Muscle of arm (tissue), 12 donors: ENCODE data around the gene MAD1L1. TPM values are rescaled to one million over a fixed set of nuclear protein-coding genes. Genes with fewer than 3 reads are reported as not detected.

Experiments used
- DNase-seq: peaks from one replicate; pipeline ENCODE4 v3.0.0-alpha.2; 2013
- polyA plus RNA-seq, 12 donors: library from polyadenylated mRNA; unstranded; fragments of 120-200 nt; gene quantifications; one replicate each; pipeline ENCODE4 v1.2.1, GENCODE V29; 2013; ENCODE audit not compliant: insufficient read length in 12 of 12

MAD1L1 gene
- polyA plus RNA-seq, 12 donors = 16.2 to 60.1 (median 22.4) TPM; not detected in 1

DNA sequence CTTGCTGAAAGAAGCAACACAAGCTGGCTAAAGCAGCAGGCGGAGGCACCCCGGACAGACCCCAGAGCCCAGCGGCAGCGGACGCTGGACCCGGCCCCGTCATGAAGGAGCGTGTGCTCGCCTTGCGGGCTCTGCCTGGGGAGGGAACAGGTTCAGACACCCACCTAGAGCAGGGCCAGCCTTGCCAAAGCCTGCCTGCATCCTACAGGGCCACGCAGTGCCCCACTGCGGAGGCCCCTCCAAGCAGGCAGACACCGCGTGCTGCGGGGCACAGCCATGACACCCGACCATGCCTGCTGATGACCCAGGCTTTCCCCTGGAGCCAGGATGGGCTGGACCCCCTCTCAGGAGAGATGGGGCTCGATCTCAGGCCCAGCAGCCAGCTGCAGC lies 91.7 kb downstream of the MAD1L1 start:
- no peak for DNase-seq

DNA sequence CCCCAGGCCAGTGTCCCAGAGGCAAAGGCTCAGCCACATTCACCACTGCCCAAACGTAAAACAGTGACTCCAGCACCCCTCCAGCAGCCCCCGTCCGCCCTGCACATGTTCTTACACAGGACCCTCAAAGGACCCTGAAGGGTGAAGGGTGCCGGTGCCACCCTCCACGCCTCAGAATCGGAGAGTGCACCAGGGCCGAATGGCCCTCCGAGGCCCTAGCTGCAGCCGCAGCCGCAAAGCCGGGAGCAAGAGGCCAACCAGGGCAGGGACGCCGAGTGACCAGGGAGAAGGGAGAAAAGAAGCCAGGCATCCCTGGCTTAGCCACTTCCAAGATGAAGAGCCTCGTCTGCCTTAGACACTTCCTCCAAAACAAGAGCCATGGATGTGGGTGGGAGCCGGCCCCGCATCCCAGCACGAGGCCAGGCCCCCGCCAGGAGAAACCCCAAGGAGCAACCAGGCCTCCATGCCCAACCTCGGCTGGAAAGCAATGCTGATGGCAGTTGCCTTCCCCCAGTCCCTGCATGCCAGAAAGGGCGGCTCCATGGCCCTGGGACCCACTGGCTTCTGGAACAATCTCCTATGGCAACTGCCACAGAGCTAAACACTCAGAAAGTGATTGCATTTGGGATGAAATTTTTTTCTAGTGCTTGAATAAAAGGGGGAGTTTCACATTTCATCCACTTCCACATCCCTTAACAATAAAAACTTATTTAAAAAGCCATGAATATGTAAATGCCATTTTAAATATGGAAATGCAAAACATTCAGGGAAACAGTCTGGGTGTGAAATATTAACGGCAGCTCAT lies 92.3 kb downstream of the MAD1L1 start:
- no peak for DNase-seq

DNA sequence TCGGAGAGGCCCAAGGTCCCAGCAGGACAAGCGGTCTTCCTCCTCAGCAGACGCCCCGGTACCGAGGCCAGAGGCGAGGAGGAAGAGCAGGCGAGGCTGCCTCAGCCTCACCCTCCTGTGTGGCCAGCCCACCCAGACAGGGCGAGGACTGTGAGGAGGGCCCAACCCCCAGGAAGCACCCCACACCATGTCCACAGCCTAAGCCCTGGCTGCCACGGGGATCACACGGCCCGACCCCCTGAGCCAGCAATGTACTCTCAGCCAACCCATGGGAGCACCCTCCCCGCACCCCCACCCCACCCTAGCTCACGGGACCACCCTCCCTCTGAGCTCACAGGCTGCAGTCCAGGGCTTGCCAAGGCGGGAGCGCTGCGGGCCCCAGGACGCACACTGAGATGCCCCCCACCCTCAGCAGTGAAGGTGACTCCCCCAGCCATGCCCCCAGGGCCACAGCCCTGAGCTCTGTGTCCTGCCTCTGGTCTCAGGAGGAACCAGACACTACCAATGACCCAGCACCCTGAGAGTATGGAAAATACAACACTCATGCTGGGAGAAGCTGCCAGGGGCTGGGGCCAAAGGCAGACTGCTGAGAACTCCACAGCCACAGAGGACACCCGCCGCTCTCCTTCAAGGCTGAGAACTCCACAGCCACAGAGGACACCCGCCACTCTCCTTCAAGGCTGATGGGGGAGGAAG lies 93.6 kb downstream of the MAD1L1 start:
- DNase-seq = no peak

DNA sequence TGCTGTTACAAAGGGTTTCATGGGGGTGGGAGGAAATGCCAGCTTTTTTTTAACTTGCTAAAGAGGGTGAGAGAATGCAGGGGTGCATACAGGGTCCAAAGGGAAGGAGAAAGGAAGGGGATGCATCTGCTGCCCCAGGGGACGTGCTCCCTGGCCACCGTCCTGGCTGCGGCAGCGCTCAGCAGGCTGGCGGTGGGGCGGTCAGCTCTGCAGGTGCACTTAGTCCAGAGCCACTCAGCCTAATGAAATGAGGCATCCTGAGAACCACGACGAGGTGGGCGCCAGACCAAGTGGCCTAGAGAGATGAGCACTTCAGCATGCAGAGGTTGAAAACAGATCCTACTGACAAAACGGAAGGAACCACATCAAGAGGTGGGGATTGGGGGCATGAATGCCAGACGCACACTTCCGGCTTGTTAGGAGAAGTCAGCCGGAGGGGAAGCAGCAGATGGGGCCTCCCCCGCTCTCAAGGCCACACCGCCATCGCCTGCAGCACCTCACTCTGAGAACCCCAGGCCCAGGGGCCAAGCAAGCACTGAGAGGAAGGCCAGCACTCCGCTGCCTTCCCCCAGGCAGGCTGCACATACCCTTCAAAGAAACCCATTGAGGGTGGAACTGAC lies 94.5 kb downstream of the MAD1L1 start:
- DNase-seq = no peak

DNA sequence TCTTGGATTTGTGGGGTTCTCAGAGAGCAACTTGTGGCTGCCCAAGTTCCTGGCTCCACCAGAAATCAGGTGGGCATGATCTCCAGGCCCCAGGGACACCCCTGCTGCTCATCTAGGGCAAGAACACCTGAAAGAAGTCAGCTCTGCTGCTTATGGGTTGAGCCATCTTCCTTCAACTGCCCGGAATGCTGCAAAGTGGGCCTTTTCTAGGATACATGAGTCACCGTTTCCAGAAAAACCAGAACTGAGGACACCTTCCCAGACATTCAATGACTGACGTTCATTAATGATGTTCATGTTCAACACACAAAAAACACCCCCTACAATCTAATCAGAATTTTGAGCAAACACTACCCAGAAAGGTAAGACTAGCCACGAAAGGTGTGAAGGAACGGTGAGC lies 98.0 kb downstream of the MAD1L1 start:
- DNase-seq = no peak

DNA sequence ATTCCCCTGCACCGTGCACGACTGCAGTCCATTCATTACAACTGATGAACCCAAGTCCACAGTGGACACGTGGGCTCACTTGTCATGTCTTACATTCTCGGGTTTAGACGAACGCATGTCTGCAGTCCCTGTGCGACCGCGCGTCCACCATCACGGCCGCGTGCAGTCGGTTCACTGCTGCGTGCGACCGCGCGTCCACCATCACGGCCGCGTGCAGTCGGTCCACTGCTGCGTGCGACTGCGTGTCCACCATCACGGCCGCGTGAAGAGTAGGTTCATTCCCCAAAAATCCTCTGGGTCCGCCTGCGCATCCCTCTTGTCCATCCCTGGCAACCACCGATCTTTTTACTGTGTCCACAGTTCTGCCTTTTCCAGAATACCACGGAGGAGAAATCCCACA lies 100.5 kb downstream of the MAD1L1 start:
- DNase-seq = no peak

DNA sequence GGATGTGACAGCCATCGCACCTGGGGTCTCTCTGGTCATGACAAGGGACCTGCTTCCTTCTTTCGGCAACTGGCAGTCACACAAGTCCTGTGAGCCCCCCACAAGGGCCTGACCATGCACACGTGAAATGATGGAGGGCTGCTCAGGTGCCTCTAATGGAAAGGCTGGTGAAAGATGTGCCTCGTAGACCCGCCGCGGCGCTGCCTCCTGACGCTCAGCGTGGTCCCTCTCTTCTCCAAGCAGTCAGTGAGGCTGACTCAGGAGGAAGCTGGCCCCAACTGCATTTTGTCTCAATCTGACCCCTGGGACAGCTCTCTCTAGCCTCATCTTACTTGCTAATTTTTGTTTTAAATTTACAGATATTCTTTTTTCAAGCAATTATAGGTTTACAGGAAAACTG lies 100.9 kb downstream of the MAD1L1 start:
- no peak for DNase-seq

DNA sequence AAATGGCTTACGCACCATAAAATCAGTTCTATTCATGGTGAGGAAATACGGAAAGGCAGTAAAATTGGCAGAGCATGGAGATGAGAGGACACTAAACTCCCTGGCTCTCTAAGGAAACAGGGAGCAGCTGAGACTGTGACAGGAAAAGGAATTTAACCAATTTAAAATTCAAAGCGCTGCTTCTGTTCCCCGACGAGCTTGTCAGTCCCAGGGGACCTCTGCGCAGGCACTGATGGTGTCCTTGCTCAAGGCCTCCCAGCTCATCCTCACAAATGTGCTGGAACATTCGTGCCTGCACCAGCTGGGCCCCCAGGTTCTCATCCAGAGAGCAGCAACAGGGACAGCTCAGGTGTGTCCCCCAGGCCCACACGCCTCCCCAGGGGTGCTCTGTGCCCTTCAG lies 101.4 kb downstream of the MAD1L1 start:
- no peak for DNase-seq

DNA sequence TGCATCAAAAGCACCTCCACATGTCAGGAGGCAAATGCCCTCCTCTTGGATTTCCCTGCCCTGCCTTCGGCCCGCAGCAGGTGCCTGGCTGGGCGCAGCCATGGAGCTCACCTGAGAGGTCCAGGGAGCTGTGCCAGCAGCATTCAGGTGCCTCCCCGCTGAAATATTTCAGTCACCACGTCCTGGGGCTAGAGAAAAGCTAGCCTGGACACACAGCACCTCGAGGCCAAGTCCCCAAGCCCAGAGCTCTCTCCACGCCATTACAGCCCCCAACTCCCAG lies 102.7 kb downstream of the MAD1L1 start:
- no peak for DNase-seq

DNA sequence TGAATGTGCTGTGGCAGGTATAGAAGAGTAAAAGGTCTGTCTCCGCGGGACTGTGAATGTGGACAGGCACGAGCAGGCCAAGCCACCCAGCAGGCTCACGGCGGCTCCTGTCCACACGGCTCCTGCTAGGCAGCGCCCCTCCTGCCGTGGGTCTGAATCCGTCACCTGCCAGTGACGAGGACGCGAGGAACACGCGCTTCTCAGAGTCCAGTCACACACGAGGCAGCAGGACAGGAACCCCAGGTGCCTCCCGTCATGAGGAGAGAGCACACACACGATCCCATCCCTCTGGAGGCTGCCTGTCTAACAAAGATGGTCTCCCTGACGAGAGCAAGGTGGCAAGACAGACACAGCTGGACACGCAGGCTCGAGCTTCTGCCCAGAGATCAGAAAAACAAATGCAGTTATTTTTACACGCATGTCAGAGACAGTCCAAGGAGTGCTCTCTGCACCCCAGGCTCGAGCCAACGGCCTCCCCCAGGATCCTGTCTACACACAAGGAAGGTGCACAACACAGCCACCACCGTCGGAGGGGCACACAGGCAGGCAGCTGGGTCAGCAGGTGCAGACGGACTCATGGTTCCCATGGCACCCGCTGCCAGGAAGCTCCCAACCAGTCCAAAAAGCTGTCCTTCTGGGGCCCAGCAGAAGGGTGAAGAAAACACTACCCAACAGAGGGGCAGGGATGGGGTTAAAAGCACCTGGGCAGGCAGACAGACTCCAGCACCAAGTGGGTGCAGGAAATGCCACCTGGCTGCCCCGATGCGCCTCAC lies 103.2 kb downstream of the MAD1L1 start:
- no peak for DNase-seq

DNA sequence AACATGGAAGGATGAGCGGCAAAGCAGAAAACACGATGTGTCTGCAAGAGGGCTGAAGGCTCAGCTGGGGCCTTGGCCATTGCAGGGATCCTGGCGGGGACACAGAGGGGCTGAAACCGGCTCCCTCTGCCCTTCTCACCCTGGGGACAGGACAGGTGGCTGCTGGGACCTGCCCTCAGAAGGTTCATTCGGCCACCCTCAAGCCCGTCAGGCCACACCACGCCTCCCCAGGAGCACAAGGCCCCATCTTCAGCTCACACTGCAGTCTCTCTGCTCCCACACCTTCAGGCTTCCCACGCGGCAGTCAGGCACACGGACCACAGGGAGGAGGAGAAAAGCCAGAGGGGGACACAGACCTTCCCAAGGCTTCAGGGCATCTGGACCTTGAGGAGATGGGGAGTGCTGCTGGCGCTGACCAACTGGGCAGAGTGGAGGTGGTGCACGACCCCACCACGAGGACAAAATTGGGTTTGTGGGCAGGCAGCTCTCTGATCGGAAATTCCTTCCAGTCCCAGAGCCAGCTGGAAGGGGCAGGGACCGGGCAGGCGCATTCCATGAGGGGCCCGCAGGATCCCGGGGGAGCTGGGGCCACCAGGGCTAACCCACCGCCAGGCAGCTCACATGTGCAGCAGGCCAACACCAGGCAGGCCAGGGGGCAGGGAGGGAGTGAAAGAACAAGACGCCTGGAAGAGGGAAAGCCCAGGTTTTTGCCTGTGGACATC lies 104.0 kb downstream of the MAD1L1 start:
- no peak for DNase-seq

DNA sequence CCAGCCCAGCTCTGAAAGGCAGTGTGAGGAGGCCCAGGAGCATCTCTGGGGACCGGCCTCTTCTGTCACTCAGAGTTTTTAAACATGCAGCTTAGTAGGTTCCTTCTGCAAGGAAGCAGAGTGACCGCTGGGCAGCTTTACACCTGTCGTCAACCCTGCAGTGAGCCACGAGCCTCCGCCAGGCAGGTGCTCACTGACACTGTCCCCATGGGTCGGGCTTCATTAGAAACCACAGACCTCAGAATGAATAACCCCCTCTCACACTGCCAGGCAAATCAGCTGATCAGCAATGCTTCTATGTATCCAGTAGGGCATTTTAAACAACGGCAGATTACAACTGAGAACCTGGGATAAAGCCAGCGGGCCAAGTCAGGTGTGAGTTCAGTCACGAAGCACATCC lies 106.1 kb downstream of the MAD1L1 start:
- no peak for DNase-seq

DNA sequence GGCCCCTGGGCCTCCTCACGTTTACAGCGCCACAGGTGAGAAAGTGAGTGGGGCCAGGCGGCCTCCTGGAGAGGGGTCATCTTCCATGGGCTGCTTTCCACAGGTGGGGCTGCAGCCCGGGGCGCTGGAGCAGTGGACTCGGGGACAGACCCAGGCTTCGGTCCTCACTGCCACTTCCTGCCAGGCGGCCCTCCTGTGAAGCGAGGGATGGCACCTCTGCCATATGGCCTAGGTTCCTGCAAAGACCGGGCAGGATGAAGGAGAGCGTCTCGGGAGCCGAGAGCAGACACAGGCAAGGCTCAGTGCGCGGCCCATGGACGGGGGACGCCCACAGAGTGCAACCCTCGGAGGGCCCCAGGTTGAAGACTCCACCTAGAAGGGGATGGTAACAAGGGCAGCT lies 106.8 kb downstream of the MAD1L1 start:
- no peak for DNase-seq

DNA sequence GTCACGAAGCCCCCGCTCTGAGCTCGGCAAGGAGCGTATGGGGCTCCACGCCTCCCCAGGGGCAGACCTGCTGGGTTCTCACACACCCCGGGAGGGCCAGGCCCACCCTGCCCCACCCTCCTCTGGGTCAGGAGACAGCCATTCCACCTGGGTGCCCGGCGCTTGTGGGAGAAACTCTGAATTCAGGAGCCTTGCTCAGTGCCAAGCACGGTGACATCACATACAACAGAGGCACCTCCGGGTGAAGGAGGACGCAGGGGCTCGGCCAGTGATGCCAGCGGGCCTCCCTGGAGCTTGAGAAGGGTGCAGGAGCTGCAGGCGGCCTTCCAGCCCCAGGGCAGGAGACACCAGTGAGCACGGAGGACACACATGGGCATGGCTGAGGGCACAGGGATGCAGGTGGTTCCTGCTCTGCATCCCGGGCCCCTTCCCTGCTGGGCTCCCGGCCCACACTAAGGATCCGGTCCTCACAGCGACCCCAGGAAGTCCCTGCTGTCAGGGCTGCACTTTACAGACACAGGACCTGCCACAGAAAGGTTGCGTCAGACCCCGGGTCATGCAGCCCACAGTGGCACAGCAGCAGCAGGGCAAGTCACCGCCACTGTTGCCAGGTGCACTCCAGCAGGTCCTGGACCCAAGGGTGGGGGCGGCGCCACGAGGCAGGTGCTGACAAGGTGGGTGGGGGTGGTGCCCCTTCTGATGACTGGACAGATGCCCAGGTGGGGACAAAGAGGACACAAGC lies 108.0 kb downstream of the MAD1L1 start:
- no peak for DNase-seq

DNA sequence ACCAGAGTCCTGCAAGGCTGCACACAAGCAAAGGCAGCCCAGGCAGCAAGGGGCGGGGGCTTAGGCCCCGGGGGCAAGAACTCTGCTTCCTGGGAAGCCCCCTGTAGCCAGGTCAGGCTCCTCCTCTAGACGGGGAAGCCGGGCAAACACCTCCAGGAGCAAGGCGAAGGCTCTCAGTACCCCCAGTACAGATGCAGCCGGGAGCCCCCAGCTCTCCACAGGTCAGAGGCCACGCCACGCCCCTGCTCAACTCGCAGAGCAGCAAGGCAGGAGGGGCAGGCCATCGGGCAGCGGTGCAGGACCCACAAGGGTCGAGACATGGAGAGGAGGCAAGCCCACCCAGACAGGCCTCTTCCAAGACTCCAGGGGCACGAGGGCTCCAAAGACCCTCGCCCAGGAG lies 108.8 kb downstream of the MAD1L1 start:
- no peak for DNase-seq

DNA sequence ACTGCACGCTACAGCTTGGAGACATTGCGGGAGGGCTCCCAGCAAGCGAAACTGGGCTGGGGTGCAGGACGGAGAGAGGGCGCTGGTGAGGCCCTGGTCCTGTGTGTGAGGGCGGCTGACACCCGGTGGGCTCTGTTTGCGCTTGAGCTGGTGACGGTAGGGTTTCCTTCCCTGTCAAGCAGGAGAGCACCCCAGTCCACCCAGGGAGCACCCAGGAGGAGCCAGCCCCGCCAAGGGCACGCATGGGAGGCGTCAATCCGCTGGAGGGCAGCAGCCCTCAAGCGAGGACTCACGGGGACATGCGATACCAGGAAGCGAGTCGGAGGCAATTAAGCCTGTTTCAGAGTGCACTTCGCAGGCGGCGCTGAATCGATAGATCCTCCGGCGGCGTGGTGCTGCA lies 109.4 kb downstream of the MAD1L1 start:
- DNase-seq = no peak

DNA sequence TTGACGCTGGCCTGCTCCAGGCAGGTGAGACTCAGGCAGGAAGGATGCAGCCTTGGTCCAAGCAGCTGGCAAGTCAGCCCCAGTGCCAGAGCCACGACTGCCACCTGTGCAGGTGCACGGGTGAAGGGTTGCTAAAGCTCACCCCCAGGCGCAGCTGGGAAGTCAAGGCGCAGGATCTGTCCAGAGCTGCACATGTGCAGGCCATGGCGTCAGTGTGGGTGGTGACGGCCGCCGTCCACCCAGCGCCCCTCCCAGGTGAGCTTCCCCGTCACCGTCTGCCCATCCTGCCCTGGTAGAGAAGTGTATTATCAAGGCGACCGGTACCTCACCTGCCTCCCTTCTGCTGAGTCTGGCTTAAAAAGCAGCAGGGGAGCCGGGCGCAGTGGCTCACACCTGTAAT lies 110.1 kb downstream of the MAD1L1 start:
- DNase-seq = no peak

DNA sequence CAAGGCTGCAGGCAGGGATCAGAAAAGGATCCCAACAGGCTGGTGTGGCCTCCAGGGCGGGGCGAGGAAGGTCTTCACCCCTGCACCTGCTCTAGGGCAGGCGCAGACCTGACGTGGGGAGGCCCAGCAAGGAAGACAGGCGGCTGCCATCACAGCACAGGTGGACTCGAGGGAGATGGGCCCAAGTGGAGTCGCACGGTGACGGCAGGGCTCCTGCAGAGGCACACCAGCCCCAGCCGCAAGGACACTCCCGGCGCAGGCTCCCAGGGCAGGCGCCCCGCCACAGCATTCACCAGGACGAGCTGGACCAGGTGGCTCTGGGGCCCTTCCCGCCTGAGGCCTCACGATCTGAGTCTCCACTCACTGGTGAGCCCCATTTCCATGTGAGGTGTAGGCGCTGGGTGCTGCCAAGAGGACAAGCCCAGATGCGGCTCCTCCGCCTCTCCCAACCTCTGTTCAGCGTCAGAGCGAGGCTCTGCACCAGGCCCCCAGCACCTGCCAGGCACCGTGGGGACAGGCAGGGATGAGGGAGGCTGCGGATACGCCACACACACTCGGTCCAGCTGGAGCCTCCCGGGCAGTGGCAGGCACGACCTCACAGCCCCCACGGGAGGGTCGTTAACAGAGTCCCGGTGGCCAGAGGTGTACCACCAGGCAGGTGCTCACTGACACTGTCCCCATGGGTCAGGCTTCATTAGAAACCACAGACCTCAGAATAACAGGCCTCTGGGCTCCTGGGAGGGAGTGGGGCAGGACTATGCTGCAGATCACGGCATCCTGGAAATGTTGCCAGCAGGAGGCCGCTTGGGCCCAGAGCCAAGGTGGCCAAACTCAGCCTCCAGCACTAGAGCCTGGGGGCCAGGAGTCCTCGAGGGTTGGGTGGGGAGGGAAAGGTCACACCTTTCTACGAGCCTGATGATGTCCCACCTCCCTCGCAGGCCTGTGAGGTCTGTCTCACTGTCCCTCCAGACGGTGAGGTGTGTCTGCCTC lies 111.6 kb downstream of the MAD1L1 start:
- no peak for DNase-seq

DNA sequence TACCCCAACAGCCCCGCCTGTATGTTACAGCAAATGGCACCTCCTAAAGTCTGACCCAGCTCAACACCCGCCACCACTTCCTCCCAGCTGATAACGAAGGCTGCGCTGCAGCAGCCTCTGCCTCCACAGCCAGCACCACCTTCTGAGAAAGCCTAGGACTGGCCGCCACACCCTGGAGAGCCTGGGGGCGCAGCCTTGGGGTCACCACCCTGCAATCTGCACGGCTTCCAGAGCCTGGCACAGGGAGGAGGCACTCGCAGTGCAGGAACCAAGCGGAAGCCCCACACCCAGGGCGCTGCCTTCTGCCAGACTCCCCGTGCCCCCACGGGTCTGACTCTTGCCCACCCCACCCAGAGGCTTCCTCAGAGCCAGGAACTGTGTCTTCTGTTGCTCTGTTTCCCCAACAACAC lies 112.5 kb downstream of the MAD1L1 start:
- DNase-seq = no peak

DNA sequence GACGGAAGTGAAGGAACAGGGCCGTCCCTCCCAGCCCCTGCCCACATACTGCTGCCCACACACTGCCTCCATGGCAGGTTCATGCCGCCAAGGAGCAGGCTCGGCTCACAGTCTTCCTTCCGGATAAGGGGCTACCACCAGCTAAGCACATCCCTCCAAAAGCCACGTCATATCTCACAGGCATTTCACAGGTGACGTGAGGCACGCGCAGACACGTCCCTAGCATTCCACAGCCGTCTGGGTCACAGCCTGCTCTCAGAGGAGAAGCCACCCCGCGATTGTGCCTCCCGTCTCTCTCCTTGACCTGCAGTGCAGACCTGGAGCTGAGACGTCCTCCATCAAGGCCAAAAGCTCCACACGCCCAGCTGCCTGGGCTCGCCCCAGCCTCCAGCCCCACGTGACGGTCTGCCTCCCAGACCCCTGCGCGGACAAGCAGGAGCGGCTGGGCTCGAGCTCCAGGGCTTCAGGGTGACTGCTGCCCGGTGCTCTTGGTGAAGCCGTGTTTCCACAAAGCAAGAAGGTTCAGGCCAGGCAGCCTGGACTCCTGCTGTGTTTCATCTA lies 114.0 kb downstream of the MAD1L1 start:
- DNase-seq = no peak
